Peyer's patch (tissue), 4 donors: ENCODE results near the gene ARHGEF25.

ENCODE experiments used
- CTCF ChIP-seq, 6 experiments: fragments of 450-650 bp in 4 of 6; fragments of 200-600 bp in 2 of 6; sonication (generic) in 1 of 6; IDR thresholded peaks; one replicate each; pipeline ENCODE4 v1.5.1; 2017 to 2019; ENCODE audit warnings: antibody characterized with exemption in 6 of 6, mild to moderate bottlenecking in 3 of 6, moderate library complexity in 1 of 6
- POLR2A ChIP-seq, 2 donors: fragments of 450-650 bp; IDR thresholded peaks; one replicate each; pipeline ENCODE4 v1.5.1; 2017; ENCODE audit warnings: antibody characterized with exemption in 2 of 2, mild to moderate bottlenecking in 2 of 2, moderate library complexity in 2 of 2

GRCh38 chr12:57610554-57611107, 604 bp upstream of the ARHGEF25 start:
- no peak for TF ChIP-seq CTCF (IDR thresholded peaks at IDR 0.05)
- no peak for TF ChIP-seq POLR2A (IDR thresholded peaks at IDR 0.05)
